22Rv1 (cell line): ENCODE data around the gene SLC6A4.
"Not testable (repeated sequence)": the region's sequence is repeated elsewhere in the genome, so short reads cannot be mapped to it uniquely, and the experiment has no call there.

Source experiments
- H3K27ac ChIP-seq: fragments of 450-650 bp; 2 replicates; pipeline ENCODE4 v1.5.1; 2017
- CTCF ChIP-seq: fragments of 450-650 bp; IDR thresholded peaks from 2 replicates; pipeline ENCODE4 v1.5.1; 2017; ENCODE audit warnings: mild to moderate bottlenecking
- ZFX ChIP-seq: fragments of 450-650 bp; IDR thresholded peaks from 2 replicates; pipeline ENCODE4 v1.6.1; 2017; ENCODE audit warnings: antibody characterized with exemption, borderline replicate concordance

Gene SLC6A4

GRCh38 chr17:30234296-30234695, 1.2 kb downstream of the SLC6A4 start:
- no peak overlapping the region for H3K27ac ChIP-seq
- no peak for TF ChIP-seq ZFX
- no peak for TF ChIP-seq CTCF

GRCh38 chr17:30232824-30233427, 2.6 kb downstream of the SLC6A4 start:
- TF ChIP-seq ZFX (no peak), CTCF (no peak)
- no peak overlapping the region for H3K27ac ChIP-seq

- no peak overlapping the region for H3K27ac ChIP-seq
- no peak for TF ChIP-seq ZFX
- TF ChIP-seq CTCF, result no peak
Observed at GRCh38 chr17:30232015-30232823, 3.3 kb downstream of the SLC6A4 start.

- no peak for TF ChIP-seq CTCF
- TF ChIP-seq ZFX, result no peak
- H3K27ac ChIP-seq, result no peak overlapping the region
Observed at GRCh38 chr17:30230596-30231125, 4.8 kb downstream of the SLC6A4 start.

GRCh38 chr17:30230009-30230408, 5.5 kb downstream of the SLC6A4 start:
- not testable (repeated sequence) for H3K27ac ChIP-seq

- no peak overlapping the region for H3K27ac ChIP-seq
Observed at GRCh38 chr17:30229012-30229411, 6.5 kb downstream of the SLC6A4 start.

GRCh38 chr17:30228011-30228410, 7.5 kb downstream of the SLC6A4 start:
- TF ChIP-seq ZFX (no peak), CTCF (no peak)
- no peak overlapping the region for H3K27ac ChIP-seq

More at GRCh38 chr17:30229012-30229411, 6.5 kb downstream of the SLC6A4 start:
- no peak for TF ChIP-seq ZFX
- no peak for TF ChIP-seq CTCF
